Gastroesophageal sphincter (tissue), 4 donors: Measurements from ENCODE around the gene C1QL4. TPM values are rescaled to one million over a fixed set of nuclear protein-coding genes. Genes with fewer than 3 reads are reported as not detected.
"Not testable (repeated sequence)": the region's sequence is repeated elsewhere in the genome, so short reads cannot be mapped to it uniquely, and the experiment has no call there.

Experiments used
- ATAC-seq: fragments of 150-250 bp; one replicate; pipeline ENCODE4 v1.9.1; 2016; ENCODE audit warnings: mild to moderate bottlenecking, moderate library complexity
- H3K27ac ChIP-seq, 4 donors: fragments of 200-600 bp; sonication (generic) in 3 of 4; 1 replicate in 3 of 4; 2 replicates in 1 of 4; pipeline ENCODE4 v1.5.1; 2016 to 2019
- H3K27me3 ChIP-seq: fragments of 200-600 bp; sonication (generic); one replicate; pipeline ENCODE4 v1.5.1; 2019
- H3K36me3 ChIP-seq, 2 donors: fragments of 200-600 bp; sonication (generic); one replicate each; pipeline ENCODE4 v1.5.1; 2019; ENCODE audit warnings: control low read depth in 1 of 2
- H3K4me1 ChIP-seq, 3 donors: fragments of 200-600 bp; sonication (generic); 1 replicate in 2 of 3; 2 replicates in 1 of 3; pipeline ENCODE4 v1.5.1; 2016 to 2019; ENCODE audit warnings: control low read depth in 2 of 3
- H3K4me3 ChIP-seq, 2 donors: fragments of 200-600 bp; sonication (generic); one replicate each; pipeline ENCODE4 v1.5.1; 2019; ENCODE audit warnings: mild to moderate bottlenecking in 1 of 2, moderate library complexity in 1 of 2
- H3K9me3 ChIP-seq, 3 donors: fragments of 200-600 bp; sonication (generic); one replicate each; pipeline ENCODE4 v1.5.1; 2017 to 2019; ENCODE audit warnings: control low read depth in 2 of 3
- EP300 ChIP-seq: sonication (generic); formaldehyde crosslinking; IDR thresholded peaks from one replicate; pipeline ENCODE4 v1.6.1; 2017; ENCODE audit warnings: antibody characterized with exemption, mild to moderate bottlenecking
- POLR2A ChIP-seq, 2 donors: fragments of 450-650 bp; IDR thresholded peaks; one replicate each; pipeline ENCODE4 v1.6.1; 2017; ENCODE audit warnings: antibody characterized with exemption in 2 of 2, mild to moderate bottlenecking in 2 of 2, moderate library complexity in 1 of 2
- POLR2AphosphoS5 ChIP-seq: sonication (generic); formaldehyde crosslinking; IDR thresholded peaks from one replicate; pipeline ENCODE4 v1.6.1; 2017; ENCODE audit warnings: antibody characterized with exemption
- WGBS, 2 donors: methylation state at CpG; one replicate each; pipeline ENCODE4 v1.1.5; 2018; ENCODE audit warnings: low coverage in 1 of 2; 5-methylcytosine and 5-hydroxymethylcytosine counted together
- total RNA-seq, 4 donors: library from RNA; depleted of rRNA; stranded (reverse); fragments of >200 nt; gene quantifications; one replicate each; pipeline ENCODE4 v1.1.0, GENCODE V29; 2016
- TF ChIP-seq, protein P1 (sequence below), 4 experiments: fragments of 200-600 bp in 2 of 4; fragments of 450-650 bp in 2 of 4; sonication (generic) in 1 of 4; IDR thresholded peaks; one replicate each; pipeline ENCODE4 v1.5.1; 2017 to 2019; ENCODE audit warnings: antibody characterized with exemption in 4 of 4, mild to moderate bottlenecking in 2 of 4, moderate library complexity in 2 of 4

The C1QL4 gene
- total RNA-seq, 4 donors from 2014 or later: not detected

DNA sequence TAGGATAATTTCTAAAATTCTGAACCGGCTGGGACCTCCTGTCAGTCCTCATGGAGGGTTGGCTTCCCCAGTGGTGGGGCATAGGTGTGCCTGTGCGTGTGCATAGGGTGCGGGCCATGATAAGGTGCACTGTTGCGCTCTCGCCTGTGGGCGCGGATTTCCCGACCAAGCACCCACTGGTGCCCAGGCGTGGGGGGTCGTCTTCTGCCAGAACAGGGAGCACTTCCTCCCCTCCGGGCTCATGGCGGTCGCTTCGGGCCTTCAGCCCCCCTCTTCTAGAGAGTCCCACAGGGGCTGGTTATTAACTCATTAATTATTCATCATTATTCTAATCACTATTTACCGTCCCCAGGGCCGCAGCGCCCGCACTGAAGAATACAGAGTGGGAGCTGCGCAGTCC lies 2.8 kb downstream of the C1QL4 start:
- Histone ChIP-seq H3K4me3 (no peak overlapping the region), H3K4me1 (peaks cover 0 to 32% (median 3%) of the 10 kb centered on the region in 3 donors), H3K27me3 (peaks cover 98% of the 10 kb centered on the region), H3K9me3 (no peaks in the 10 kb centered on the region), H3K27ac (no peak overlapping the region), H3K36me3 (no peaks in the 10 kb centered on the region)
- no peak for ATAC-seq
- 46 to 65% methylated on average over 13 to 17 of the region's 19 CpGs for WGBS, 2 donors
- TF ChIP-seq, protein P1, sequence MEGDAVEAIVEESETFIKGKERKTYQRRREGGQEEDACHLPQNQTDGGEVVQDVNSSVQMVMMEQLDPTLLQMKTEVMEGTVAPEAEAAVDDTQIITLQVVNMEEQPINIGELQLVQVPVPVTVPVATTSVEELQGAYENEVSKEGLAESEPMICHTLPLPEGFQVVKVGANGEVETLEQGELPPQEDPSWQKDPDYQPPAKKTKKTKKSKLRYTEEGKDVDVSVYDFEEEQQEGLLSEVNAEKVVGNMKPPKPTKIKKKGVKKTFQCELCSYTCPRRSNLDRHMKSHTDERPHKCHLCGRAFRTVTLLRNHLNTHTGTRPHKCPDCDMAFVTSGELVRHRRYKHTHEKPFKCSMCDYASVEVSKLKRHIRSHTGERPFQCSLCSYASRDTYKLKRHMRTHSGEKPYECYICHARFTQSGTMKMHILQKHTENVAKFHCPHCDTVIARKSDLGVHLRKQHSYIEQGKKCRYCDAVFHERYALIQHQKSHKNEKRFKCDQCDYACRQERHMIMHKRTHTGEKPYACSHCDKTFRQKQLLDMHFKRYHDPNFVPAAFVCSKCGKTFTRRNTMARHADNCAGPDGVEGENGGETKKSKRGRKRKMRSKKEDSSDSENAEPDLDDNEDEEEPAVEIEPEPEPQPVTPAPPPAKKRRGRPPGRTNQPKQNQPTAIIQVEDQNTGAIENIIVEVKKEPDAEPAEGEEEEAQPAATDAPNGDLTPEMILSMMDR (IDR thresholded peaks at IDR 0.05): no peak
- TF ChIP-seq EP300 (no peak), POLR2AphosphoS5 (no peak), POLR2A (IDR thresholded peaks at IDR 0.05) (no peak)

DNA sequence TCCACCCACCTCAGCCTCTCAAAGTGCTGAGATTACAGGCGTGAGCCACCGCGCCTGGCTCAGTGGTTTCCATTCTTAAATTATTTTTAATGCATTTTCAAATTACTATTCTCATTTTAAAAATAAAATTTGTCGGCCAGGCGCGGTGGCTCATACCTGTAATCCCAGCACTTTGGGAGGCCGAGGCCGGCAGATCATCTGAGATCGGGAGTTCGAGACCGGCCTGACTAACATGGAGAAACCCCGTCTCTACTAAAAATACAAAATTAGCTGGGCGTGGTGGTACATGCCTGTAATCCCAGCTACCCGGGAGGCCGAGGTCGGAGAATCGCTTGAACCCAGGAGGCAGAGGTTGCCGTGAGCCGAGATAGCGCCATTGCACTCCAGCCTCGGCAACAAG lies 3.2 kb downstream of the C1QL4 start:
- not testable (repeated sequence) for H3K4me3 ChIP-seq, H3K9me3 ChIP-seq, ATAC-seq, H3K36me3 ChIP-seq, H3K27ac ChIP-seq
- H3K27me3 ChIP-seq: peaks cover 93% of the 10 kb centered on the region
- WGBS, 2 donors: 50 to 62% methylated on average over 4 to 18 of the region's 21 CpGs
- peaks cover 0 to 32% (median 3%) of the 10 kb centered on the region in 3 donors for H3K4me1 ChIP-seq

DNA sequence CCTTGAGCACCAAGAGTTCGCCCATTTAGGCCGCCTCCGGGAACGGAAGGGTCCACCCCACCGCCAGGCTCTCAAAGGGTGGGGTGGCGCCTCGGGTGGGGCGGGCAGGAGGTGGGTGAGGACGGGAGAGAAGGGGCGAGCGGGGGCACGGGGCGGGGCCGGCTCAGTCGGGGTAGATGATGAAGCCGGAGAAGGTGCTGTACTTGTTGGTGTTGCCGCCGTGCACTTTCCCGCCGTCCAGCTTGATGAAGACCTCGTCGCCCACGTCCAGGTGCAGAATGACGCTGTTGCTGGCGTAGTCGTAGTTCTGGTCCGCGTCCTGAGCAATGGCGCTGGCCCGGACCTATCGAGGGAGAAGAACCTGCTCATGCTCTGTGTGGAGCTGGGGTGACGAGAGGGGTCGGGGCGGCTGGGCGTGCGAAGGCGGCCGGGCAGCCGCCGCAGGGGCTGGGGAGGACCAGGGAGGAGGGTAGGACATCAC lies 4.1 kb downstream of the C1QL4 start:
- 0% methylated on average over 1 of the region's 40 CpGs; no CpG with 5 or more reads in 1 of the 2 donors for WGBS, 2 donors
- Histone ChIP-seq H3K36me3 (no peaks in the 10 kb centered on the region), H3K9me3 (no peaks in the 10 kb centered on the region), H3K27ac (no peak overlapping the region), H3K27me3 (peaks cover 85% of the 10 kb centered on the region), H3K4me3 (peak overlapping the region in 1 of 2 donors; percentile 18), H3K4me1 (peaks cover 0 to 32% (median 3%) of the 10 kb centered on the region in 3 donors)
- ATAC-seq: no peak
- TF ChIP-seq, protein P1 (IDR thresholded peaks at IDR 0.05): no peak
- no peak for TF ChIP-seq POLR2AphosphoS5
- TF ChIP-seq POLR2A (IDR thresholded peaks at IDR 0.05): no peak
- no peak for TF ChIP-seq EP300

DNA sequence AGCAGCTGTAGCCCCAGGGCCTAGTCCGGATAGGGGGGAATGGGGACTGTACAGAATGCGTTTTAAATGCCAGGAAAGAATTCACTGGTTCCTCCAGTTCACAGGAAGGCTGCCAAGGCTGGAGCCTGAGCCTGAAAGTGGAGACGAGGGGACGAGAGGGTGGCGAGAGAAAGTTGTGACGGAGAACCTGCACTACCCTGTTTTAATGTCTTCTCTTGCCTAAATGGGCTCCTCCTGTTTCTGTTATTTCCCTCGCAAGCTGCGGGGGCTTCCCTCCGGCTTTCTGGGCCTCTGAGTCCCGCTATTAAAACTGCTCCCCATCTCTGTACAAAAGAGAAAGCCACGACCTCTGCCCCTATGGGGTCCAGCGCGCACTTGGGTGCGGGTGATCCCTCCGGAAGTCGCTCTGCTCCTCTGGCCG lies 4.5 kb downstream of the C1QL4 start:
- H3K9me3 ChIP-seq: no peaks in the 10 kb centered on the region
- no peak overlapping the region for H3K27ac ChIP-seq
- H3K27me3 ChIP-seq: peaks cover 80% of the 10 kb centered on the region
- TF ChIP-seq POLR2AphosphoS5: no peak
- TF ChIP-seq, protein P1 (IDR thresholded peaks at IDR 0.05): no peak
- TF ChIP-seq POLR2A (IDR thresholded peaks at IDR 0.05): no peak
- no peak for TF ChIP-seq EP300
- ATAC-seq: no peak
- H3K4me3 ChIP-seq: no peak overlapping the region
- H3K36me3 ChIP-seq: no peaks in the 10 kb centered on the region
- peaks cover 0 to 32% (median 3%) of the 10 kb centered on the region in 3 donors for H3K4me1 ChIP-seq
- WGBS, 2 donors: 76 to 80% methylated on average over 10 to 13 of the region's 17 CpGs

DNA sequence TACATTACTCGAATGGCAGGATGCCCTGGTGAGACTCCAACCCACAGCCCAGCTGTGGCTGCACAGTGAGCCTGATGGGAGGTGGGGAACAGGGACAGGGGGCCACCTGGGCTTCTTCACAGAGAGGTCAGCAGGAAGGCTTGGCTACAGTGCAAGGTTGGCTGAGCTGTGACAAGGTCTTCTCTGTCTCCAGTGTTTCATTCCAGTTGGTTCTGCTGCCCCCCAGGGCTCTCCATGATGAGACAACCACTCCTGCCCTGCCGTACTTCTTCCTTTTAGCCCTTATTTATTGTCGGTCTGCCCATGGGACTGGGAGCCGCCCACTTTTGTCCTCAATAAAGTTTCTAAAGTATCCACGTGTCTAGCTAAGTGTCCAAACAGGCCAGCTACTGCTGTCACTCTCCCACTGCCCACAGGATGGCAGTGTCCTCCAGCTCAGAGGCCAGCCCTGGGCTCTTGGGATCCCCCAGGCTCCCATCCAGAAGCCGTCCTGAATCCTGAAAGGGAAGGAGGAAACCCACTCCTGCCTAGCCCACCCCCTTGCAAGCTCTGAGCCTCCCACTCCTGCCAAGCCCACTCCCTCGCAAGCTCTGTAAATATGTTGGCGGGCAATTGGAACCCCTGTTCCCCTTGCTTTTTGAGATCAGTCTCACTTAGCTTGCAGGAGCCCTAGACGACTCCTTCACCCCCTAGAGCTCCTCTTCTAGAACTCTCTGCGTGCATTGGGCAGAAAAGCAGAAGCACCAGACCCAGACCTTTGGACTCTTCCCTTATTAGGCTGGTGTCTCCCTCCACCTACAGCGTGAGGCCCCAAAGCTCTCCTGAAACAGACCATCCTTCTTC lies 5.4 kb downstream of the C1QL4 start:
- ATAC-seq: peak; percentile 81
- Histone ChIP-seq H3K36me3 (no peaks in the 10 kb centered on the region), H3K27ac (no peak overlapping the region), H3K27me3 (peaks cover 72% of the 10 kb centered on the region), H3K4me1 (peaks cover 0 to 24% (median under 1%) of the 10 kb centered on the region in 3 donors), H3K9me3 (no peaks in the 10 kb centered on the region), H3K4me3 (no peak overlapping the region)
- no peak for TF ChIP-seq POLR2A (IDR thresholded peaks at IDR 0.05)
- TF ChIP-seq, protein P1 (IDR thresholded peaks at IDR 0.05): peak in 3 of 4 experiments; percentile 55 to 83 (median 60)
- TF ChIP-seq EP300: no peak
- TF ChIP-seq POLR2AphosphoS5: no peak
- 28 to 52% methylated on average over 6 of the region's 11 CpGs for WGBS, 2 donors
